HL-60/S4 treated with phorbol 12-myristate 13-acetate at 8.2 ng/mL for 4 days and 3 days (cell line): ENCODE measurements around the gene AMDHD1.

Experiments
- in situ Hi-C: fragments of 300-500 bp; cut with MboI; formaldehyde crosslinking; loops from 2 replicates; pipeline ENCODE4 v1.15.0; 2022; ENCODE audit warnings: low sequenced_read_pairs

The AMDHD1 gene

DNA sequence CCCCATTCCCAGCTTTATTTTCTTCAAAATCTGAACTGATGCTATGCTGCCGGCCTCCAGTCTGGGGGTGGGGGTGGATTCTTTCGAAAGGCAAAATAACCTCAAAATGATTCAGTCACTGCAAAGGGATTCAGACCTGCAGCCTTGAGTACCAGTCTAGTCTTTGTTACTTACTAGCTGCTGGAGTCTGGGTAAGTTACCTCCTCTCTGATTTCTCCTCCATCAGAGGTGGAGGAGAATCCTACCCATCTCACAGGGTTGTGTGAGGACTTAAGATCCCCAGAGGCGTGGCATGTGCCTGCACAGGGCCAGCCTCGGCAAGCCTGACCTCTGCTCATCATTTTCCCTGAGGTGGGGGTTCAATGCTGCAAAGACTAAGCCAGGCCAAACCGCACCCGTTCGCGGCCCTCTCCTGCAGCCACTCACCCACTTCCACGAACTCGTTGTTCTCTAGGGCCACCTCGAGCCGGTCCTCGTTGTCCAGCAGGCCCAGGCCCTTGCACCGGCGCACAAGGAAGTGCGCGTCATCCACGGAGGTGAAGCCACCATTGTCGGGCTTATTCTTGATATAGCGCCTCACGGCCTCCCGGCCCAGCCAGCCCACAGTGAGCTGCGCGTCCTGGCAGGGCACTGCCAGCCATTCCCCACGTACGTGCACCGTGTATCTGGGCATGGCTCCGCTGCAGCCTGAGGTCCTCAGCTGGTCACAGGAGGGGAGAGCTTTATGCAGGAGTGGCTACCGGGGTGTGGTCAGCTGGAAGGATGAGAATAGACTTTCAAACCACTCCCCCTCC is 52.3 kb downstream of the AMDHD1 start:
- in situ Hi-C loops, result no loop called here

- in situ Hi-C loops, result no loop called here
Observed at GRCh38 chr12:95996034-95996658, 53.0 kb downstream of the AMDHD1 start, which contains the start of gene HAL. HAL (minus strand) TSS chr12:95996344; CDS start chr12:95995910, 434 bp downstream.

DNA sequence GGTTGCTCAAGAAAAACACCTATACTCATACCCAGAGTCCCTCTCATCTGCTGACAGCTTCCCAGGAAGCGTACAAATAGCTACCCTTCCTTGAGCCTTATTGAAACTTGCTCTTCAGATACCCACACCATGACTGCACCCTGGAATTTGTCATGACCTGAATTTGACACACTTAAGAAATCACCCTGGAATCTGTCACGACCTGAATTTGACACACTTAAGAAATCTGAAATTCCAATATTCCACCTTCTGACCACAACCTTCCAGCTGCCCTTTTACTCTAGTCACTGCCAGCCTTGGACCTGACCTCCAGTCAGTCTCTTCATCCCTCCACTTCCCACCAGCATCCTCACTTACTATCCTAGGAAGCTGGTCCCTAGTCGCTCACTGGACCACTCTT is 54.1 kb downstream of the AMDHD1 start:
- in situ Hi-C loops, result no loop called here

GRCh38 chr12:95997911-95998510 is 54.9 kb downstream of the AMDHD1 start:
- in situ Hi-C loops, result no loop called here

- in situ Hi-C loops, result no loop called here
Observed at GRCh38 chr12:95998611-95999286, 55.6 kb downstream of the AMDHD1 start.

DNA sequence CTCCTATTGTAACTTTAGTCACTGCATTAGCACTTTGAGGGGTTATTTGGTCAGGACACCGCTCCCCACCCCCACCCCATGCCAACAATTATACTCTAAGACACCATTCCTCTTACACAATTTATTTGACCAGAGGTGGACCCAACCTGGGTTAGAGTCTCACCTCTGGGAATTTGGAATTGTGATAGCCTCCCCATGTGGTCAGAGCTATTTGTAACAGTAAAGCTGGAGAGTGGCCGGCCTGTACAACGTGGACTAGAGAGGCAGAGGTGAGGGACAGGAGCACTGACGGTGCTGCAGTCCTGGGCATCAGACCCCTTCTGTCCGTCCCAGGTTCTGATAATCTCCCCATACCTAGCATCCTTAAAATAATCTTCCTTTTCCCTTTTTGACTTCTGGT is 56.4 kb downstream of the AMDHD1 start:
- in situ Hi-C loops, result no loop called here

- in situ Hi-C loops, result no loop called here
Observed at GRCh38 chr12:96000858-96001257, 57.7 kb downstream of the AMDHD1 start.

DNA sequence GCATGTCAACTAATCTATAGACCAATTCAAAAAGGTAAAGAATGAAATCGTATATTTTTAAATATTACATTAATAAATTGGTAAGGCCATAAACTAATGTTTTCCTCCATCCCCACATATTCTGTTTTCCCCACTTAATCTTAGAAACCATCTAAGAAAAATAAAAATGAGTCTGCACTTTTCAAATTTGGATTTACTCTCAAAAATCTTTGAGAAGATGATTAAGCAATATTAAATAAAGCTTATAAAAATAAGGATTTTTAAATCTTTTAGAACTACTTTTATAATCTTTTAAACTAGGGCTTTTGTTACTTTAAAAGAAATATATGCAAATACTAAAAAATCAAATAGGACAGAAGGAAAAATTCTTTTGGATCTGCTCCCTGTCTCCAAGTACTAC is 63.6 kb downstream of the AMDHD1 start:
- in situ Hi-C loops, result no loop called here

- in situ Hi-C loops, result no loop called here
Observed at GRCh38 chr12:96007729-96008128, 64.6 kb downstream of the AMDHD1 start.

GRCh38 chr12:96014943-96015599 is 71.9 kb downstream of the AMDHD1 start:
- in situ Hi-C loops, result no loop called here

DNA sequence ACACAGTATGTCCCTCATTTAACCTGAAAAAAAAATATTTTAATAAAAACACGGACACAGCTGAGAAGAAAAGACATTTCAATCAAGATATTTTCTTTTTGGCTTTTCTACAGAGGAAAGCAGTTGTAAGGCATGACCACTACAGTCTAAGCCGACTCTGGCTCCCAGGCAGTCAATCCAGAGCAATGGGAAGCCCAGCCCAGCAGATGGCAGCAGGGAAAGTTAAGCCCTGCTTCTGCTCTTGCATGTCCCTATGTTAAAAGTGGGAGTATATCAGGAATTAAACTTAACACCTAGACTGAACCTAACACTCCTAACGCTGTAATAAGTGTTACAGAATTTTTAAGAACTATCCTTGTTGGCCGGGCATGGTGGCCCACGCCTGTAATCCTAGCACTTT is 72.5 kb downstream of the AMDHD1 start:
- in situ Hi-C loops, result no loop called here
